IPS-18c (cell line): ENCODE measurements around the gene AKT1.
A peak's percentile ranks its signal among the peaks of the same experiment; 100 is the strongest.
"Not testable (repeated sequence)": the region's sequence is repeated elsewhere in the genome, so short reads cannot be mapped to it uniquely, and the experiment has no call there.

Experiments
- H3K4me3 ChIP-seq: 2 replicates; pipeline ENCODE4 v1.7.0; 2013; ENCODE audit warnings: low read depth, mild to moderate bottlenecking, low read length, moderate library complexity; ENCODE audit not compliant: insufficient read depth
- H3K9me3 ChIP-seq: one replicate; pipeline ENCODE4 v1.6.1; 2013; ENCODE audit warnings: mild to moderate bottlenecking, low read length, moderate library complexity; ENCODE audit not compliant: control insufficient read depth, insufficient read depth

AKT1 gene

DNA sequence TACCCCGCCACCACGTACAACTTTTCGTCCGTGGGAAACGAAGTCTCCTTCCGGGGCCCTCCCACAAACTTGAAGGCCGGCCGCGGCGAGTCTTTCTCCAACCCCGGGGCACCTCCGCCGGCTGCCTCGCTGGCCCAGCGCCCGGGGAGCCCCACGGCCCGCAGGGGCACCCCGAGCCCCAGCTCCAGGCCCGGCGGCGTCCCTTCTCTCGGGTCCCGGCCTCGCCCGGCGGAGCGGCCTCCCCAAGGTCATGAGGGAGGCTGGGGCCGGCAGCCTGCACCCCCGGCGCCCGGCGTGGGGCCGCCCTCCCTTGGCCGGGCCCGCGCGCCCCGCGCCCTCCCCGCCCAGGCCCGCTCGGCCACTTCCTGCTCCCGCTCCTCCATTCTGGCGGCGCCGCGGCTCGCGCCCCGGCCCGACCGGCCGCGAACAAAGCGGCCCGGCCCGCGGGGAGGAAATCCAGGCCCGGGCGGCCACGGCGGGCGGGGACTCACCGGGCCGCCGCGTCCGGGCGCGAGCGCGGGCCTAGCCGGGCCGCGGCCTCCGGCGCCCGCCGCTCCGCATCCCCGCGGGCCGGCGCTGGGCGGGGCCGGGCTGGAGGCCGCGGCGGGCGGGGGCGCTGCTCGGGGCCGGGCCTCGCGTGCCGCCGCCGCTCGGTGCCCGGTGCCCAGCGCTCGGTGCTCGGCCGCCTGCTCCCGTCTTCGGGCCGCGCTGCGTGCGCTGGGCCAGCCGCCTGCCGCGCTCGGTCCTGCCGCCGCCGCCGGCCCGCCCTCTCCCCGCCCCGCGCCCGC is at the start of gene AKT1:
Gene AKT1 (minus strand): TSS at position 756 of the 788 bp plus-strand sequence. CDS start 3,105 bp downstream, outside the sequence.
- H3K4me3 ChIP-seq = peak within 1 kb of the TSS; percentile 61
- no peaks in the 10 kb centered on the region for H3K9me3 ChIP-seq

DNA sequence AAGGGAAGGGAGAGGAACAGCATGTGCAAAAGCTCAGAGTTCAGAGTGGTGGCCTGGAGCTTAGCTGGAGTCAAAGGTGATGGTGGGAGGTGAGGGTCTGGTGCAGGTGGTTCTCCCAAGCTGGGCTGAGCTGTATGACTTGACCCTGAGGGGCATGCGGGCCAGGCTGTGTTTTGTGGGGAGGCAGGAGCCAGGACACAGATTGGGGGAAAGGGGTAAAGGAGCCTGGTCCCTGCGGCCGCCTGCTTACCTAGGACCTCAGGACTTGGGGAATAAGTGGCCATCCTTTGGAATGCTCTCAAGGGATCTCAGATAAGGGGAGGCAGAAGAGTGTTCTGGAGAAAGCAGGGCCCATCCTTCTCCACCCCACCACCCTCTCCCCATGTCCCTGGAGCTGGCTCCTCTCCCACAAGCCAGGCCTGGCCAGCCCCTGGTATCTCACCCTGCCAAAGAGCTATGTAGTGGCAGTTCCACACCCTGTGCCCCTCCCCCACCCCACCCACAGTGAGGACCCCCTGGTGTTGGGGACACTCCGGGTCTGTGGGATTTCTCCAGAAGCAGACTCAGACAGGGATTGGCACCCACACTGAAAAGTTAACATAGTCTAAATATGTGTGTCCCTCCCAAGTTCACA is 49.6 kb upstream of the AKT1 start:
- no peak overlapping the region for H3K4me3 ChIP-seq
- no peaks in the 10 kb centered on the region for H3K9me3 ChIP-seq

DNA sequence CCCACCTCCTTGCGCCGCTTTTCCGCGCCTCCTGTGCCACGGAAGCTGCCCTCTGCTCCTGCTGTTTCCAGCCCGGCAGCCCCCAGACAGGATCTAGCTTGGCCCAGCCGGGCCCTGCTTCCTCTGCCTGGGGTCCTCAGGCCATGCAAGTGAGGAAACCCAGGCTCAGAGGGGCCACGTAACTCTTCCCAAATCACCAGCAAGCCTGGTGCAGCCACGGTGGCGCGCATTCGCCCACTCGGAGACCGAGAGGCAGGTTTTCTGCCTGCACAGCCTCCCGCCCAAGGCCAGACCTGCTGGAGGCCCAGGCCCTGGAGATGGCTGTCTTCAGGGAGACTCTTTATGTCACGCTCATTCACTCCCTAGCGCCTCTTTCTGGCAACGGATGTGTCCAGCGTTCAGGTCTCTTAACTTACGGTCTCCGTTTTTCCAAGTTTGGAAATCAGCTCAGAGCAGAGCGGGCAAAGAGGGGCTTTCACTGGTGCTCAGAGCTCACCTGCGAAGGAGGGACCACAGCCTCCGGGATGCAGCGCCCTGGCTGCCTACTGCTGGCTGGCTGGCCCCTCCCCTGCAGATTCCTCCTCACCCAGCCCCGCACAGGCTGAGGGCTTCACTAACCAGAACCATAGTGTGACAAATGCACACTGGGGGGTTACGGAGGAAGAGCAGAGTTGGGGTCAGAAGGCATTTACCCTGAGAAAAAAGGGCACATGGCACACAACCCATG is 48.9 kb upstream of the AKT1 start:
- H3K9me3 ChIP-seq = no peaks in the 10 kb centered on the region
- peak overlapping the region; percentile 52 for H3K4me3 ChIP-seq

DNA sequence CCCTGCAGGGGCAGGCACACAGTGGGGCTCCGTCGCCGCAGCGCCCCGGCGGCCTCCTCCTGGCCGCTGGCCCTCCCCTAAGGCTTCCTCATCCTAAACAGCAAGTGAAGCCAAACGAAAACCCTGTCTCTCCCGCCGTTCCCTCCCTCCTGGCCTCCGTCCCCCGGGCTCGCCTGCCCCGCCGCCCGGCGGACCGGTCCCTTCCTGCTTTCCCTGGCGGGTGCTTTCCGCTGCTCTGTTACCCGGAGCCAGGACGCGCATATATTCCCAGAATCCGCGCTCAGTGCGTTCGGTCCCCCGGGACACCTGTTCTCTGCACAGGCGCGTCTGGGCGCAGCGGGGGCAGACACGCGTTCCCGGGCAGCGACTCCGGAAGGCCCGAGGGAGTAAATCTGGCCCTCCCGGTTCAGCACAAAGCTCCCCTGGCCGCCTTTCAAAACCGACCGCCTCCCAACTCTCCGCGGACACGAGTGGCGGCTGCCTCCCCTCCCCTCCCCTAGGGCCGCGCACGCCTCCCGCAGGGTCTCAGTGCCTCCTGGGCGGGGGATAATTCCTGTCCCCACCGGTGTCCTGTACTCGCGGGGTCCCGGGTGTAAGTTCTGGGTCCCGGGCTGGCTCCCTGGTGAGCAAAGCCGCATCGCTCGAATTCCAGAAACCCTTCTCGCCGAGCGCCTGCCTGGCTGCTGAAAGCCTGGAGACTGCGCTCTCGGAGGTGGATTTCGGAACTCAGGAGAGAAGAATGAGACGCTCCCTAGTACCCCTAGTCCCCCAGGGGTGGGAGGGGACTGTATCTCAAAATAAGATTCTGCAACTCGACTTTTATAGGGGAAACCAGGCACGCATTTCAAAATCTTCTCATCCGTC is 48.1 kb upstream of the AKT1 start:
- peak overlapping the region; percentile 52 for H3K4me3 ChIP-seq

DNA sequence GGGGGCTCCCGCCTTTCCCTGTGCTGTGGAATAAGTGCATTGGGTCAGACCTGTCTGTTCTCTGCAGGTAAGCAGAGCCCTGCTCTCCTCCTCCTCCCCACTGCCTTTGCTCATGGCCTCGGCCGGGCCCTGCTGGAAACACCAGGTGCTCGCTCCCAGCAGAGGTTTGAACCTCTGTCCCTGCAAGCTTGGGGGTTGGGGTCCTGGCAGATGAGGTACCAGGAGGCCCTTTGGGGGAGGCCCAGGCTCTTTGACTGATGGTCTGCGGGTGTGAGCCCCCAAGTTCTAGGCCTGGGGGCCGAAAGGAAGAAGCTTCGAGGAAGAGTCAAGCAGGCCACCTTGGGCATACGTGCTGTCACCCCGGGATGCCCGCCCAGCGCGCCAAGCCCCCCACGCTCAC is 47.5 kb upstream of the AKT1 start:
- Histone ChIP-seq H3K9me3 (no peaks in the 10 kb centered on the region), H3K4me3 (peak overlapping the region; percentile 52)

More for the DNA sequence above, 48.1 kb upstream of the AKT1 start:
- no peaks in the 10 kb centered on the region for H3K9me3 ChIP-seq

DNA sequence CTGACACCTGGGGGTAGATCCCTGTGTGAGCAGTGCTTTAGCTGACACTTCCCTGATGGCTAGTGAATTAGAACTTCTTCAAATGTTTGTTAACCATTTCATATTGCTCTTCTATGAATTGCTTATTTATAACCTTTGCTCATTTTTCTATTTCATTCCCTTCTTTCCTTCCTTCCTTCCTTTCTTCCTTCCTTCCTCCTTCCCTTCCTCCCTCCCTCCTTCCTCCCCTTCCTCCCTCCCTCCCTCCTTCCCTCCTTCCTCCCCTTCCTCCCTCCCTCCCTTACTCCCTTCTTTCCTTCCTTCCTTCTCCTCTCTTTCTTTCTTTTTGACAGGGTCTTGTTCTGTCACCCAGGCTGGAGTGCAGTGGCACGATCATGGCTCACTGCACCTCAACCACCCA is 46.2 kb upstream of the AKT1 start:
- Histone ChIP-seq H3K9me3 (no peaks in the 10 kb centered on the region), H3K4me3 (no peak overlapping the region)

DNA sequence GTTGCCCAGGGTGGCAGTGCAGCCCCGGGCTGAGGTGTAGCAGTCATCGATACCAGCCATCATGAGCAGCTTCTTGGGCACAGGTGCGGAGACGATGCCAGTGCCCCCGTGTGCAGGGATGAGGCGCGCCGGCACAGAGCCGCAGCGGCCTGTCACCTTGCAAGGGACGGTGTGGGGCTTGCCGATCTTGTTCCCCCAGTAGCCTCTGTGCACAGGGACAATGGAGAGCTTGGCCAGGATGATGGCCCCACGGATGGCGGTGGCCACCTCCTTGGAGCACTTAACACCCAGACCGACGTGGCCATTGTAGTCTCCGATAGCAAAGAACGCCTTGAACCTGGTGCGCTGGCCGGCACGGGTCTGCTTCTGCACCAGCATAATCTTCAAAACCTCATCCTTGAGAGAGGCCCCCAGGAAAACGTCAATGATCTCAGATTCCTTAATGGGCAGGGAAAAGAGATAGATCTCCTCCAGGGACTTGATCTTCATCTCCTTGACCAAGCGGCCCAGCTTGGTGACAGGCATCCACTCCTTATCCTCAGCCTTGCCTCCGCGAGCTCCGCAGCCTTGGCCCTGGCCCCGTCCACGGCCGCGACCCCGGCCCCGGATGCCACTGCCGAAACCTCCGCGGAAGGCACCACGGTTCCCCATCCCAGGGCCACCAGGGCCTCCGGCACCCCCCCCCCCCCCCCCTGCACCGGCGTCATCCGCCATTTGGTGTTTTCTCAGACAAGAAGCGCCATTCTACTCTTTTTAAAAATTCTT is 40.8 kb upstream of the AKT1 start:
- not testable (repeated sequence) for H3K9me3 ChIP-seq, H3K4me3 ChIP-seq

DNA sequence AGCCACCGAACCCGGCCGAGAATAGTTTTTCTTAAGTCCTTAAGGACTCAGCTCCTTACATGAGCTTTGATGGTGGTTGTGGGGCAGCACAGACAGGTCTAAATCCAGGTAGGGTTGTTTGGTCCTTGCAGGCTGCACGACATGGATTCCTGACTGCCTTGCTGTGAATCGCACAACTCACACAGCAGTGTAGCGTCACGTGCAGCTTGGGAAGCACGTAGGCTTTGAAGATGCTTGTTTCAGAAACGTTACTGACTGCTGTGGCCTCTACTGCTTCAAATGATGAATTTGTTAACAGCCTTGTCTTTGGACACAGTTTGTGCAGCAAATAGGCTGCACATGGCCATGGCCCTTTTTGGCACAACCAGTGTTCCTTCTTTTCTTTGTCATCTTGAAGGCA is 35.2 kb upstream of the AKT1 start:
- H3K9me3 ChIP-seq = no peaks in the 10 kb centered on the region
- no peak overlapping the region for H3K4me3 ChIP-seq

DNA sequence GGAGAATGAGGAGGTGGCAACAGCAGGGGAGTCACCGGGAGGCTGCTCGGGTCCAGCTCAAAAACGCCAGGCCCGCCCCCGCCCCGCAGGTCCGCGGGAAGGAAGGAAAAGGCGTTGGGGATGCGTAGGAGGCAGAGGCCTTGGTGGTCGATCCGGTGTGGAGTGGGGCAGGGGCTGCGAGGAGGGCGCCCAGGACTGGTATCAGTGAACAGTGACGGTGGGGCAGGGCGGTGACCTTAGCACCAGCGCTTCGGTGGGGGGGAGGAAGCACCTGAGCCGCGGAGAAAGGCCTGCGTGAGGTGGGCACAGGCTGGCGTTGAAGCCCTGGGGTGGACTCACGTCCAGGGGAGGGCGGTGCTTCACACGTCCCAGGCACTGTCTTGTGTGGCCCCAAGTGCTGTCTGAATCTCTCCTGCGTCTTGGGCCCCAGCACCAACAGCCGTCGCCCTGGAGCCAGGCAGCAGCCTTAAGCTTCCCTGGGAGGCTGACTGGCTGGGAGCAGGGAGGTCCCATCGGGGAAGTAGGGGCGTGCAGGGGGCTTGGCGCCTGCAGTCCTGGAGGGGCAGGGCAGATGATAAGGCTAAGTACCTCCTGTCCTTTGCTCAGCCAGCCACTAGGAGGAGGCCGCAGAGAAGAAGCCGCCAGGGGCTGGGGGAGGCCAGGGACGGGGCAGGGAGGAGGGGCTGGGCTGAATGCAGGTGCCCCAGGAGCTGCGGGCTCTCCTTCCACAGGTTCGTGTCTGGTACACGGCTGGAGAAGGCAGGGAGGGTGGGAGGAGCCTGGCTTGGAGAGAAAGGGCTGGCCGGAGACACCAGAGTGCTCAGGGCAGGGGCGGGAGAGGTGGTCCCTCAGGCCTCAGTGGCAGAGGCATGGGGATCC is 31.9 kb upstream of the AKT1 start:
- Histone ChIP-seq H3K9me3 (no peaks in the 10 kb centered on the region), H3K4me3 (peak overlapping the region; percentile 46)

DNA sequence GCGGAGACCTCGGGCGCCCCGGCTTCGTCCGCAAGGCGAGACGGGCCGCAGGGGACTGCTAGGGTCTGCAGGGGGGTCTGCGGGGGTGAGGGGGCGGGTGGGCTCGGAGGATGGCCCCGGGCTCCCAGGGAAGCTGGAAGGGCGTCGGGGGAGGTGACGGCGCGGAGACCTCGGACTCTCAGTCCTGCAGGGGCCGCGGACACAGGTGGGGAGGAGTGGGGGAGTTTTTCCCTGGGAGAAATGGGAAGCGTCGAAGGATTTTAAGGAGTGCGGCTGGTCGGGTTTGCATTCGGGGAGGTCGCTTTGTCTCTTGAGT is 31.3 kb upstream of the AKT1 start:
- H3K4me3 ChIP-seq = peak overlapping the region; percentile 46; the same call in 1 of the 2 replicates

DNA sequence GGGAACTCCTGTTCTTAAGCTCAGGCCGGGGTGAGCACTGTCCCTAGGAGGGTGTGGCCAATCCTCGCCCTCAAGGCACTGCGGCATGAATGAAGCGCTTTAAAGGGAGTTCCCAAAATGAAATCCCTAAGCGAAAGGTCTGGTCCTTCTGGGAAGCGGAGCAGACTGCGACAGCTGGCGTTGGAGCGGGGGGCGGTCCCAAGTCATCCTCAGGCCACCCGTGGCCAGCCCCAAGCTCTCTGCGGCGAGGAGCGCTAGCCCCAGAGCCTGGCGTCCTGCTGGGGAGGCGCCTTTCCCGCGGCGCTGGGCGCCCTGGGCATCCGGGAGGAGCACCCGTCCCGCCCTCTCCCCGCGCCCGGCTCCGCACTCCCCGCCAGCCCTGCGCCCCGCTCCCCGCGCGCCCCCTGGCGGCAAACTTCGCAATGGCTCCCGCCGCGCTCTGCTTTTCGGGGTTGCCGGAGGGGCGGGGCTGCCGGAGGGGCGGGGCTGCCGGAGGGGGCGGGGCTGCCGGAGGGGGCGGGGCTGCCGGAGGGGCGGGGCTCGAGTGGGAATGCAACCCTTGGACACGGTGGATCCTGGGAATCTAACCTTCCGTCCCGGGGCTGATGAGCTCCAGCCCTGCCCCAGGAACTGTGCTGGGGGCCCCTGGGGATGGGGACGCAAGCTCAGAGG is 30.8 kb upstream of the AKT1 start:
- Histone ChIP-seq H3K4me3 (peak overlapping the region; percentile 81), H3K9me3 (no peaks in the 10 kb centered on the region)

More for the DNA sequence above, 31.3 kb upstream of the AKT1 start:
- H3K9me3 ChIP-seq = no peaks in the 10 kb centered on the region

DNA sequence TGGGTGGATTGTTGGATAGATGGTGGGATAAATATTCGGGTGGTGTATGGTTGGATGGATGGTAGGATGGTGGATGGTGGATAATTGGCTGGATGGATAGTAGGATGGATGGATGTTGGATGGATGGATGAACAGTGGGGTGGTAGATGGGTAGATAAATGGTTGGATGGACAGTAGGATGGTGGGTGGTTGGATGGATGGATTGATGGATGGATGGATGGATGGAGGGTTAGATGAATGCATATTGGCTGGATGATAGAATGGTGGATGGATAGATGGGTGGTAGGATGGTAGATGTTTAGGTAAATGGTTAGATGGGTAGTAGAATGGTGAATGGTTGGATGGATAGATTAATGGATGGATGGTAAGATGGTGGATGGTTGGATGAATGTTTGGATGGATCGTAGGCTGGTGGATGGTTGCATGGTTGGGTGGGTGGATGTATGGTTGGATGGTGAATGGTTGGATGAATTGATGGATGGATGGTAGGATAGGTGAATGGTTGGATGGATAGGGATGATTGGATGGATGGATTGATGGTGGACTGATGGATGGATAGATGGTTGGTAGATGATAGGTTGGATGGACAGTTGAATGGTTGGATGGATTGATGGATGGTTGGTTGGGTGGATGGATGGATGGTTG is 28.9 kb upstream of the AKT1 start:
- no peak overlapping the region for H3K4me3 ChIP-seq

DNA sequence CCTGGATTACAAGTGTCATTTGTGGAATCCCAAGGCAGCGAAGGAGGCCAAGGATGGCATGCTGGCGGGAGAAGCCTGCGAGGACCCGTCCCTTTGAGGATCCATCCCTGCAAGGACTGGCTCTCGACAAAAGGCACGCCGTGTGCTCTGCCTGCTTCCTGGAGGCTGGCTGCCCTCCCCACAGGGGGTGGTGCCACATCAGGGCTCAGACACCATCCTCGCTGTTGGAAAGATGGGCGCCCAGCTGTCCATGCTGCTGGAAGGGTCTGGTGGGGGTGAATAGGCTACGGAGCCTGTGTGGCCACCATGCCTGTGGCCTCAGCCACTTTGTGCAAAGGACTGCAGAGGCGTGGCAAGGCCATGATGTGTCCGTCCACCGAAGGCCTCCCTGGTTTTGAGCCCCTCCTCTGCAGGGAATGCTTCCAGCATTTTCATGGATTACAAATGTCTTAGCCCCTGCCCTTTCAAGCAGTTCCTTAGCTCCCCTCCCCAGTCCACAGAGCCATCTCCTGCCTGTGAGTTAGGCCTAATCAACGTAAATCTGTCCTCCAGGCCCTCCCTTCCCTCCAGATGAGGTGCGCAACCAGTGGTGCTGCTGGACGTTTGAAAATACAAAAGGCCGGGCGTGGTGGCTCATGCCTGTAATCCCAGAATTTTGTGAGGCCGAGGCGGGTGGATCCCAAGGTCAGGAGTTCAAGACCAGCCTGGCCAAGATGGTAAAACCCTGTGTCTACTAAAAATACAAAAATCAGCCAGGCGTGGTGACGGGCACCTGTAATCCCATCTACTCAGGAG is 27.5 kb upstream of the AKT1 start:
- peaks cover 2% of the 10 kb centered on the region for H3K9me3 ChIP-seq
- H3K4me3 ChIP-seq = no peak overlapping the region

More for the DNA sequence above, 28.9 kb upstream of the AKT1 start:
- peaks cover 2% of the 10 kb centered on the region for H3K9me3 ChIP-seq

DNA sequence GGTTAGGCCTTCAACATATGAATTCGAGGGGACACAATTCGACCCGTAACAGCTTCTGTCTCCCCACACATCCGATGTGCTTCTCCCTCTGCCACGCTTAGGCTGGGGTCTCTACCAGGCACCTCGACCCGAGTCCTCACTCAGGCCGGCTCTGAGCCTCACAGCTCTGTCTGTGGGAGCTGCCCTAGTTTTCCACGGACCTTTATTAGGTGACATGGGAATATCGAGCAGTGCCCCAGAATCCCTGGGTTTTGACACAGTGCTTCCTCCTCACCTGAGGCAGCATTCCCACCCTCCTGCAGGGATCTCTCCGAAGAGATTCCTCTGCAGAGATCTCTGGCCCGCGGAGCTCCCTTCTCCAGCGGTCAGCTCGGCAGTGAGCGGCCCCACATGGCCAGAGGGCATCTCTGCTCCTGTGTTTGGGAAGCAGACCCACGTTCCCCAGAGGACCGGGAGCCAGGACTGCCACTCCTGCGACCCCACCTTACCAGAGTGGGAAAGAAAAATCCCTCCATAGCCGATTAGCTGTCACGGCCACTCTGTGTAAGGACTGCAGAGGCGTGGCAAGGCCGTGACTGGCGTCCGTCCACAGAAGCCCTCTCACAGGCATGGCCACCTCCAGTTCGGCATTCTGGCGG is 26.5 kb upstream of the AKT1 start:
- Histone ChIP-seq H3K4me3 (no peak overlapping the region), H3K9me3 (peaks cover 2% of the 10 kb centered on the region)
